ENCODE results near the gene XPO4.

The XPO4 gene

DNA sequence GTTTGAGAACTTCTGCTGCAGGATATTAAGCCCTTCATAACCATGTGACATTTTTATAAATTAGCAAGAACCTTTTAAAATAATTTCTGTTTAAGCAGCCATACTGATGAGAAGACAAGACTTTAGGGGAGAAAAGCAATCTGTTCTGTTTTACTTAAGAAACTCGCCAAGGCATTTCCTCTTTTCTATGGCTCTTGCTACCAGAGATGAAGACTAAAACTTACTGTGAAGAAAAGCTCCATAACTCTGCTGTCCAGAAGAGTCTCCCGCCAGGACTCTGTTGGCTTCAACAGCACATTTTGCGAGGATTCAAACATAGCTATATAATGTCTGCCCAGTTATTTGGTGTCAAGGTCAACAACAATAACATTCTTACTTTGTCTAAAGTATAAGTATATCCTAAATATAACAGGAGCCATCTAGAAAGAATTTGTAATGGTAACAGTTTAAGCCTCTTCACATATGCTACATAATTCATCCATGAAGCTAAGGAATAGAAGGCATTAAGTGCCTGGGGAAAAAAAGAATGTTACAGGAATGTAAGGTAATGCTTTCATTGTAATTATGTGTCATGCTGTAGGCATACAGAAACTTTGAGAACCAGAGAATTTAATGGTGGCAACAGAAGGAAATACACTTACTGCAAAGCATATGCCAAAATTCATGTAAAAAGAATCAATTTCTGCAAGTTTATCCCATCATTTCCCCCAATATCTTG is 75.5 kb downstream of the XPO4 start:
- DNase-seq: no peak

GRCh38 chr13:20826301-20826700 is 76.2 kb downstream of the XPO4 start:
- DNase-seq: no peak

DNA sequence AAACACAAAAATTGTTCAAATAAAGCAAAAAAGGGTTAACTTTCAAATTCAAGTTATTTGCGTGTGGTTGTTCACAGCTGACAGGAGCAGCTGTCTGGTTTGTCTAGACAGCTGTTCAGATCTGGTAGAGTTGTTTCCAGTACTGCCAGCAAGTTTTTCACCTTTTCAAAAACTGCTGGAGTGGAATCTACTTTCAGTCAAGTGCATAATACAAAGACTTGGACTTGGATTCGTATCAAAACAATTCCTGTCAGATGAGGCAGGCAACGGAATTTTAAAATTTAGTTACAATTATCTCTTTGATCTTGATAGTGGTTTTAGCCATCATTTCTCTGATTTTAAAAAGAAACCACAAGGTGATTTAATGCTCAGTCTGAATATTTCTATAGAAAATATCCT is 77.1 kb downstream of the XPO4 start:
- no peak for DNase-seq

- DNase-seq: no peak
Observed at GRCh38 chr13:20824762-20825476, 77.6 kb downstream of the XPO4 start.

- DNase-seq: no peak
Observed at GRCh38 chr13:20823071-20823470, 79.5 kb downstream of the XPO4 start.

DNA sequence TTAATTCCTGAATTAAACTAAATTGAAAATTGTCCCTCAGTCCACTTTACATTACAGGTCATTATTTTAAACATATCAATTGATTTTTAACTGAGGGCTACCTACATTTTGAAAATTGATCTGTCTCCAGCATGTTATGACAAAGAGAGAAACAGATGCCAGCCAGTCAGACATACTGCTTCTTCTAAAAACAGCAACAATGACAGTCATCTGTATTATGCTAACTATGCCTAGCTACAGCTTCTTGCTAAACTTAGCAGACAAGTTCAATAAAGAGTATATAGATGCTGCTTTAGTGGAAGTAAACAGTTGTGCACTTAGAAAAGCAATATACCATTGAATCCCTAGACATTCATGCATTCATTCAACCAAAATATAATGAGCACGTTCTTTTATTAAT is 80.1 kb downstream of the XPO4 start:
- DNase-seq: no peak

DNA sequence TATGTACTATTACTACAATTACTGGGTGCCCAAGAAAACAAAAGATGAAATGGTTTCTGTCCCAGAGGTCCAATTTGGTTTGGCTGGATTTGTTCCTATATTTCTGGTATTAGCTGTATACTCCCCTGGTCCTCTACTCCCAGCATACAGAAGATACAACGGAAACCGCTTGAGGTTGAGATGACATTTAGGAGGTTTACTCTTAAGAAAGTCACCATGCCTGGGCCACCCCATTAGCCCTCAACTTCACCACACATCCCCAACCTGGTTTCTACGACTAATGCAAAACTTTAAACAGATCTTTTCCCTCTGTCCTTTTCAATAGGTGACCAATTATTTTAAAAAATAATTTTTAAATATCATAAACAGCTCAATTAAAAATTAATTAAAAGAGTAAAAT is 82.8 kb downstream of the XPO4 start:
- DNase-seq: no peak

DNA sequence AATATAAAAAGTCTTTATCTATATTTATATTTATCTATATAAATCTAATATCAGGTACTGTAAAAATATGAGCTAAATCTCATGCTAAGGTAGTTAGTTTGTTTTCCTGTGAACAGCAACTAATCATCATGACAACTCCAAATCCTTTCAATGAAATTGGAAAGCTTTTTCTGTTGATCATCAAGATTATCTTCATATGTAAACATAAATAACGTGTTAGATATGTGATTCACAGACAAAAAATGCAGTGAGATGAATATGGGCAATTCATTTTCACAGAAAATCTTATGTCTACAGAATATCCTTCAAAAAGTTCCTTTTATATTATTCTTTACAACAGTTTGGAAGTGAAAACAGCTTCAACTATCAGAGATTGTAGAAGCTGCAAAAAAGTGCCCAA is 87.1 kb downstream of the XPO4 start:
- DNase-seq: no peak

DNA sequence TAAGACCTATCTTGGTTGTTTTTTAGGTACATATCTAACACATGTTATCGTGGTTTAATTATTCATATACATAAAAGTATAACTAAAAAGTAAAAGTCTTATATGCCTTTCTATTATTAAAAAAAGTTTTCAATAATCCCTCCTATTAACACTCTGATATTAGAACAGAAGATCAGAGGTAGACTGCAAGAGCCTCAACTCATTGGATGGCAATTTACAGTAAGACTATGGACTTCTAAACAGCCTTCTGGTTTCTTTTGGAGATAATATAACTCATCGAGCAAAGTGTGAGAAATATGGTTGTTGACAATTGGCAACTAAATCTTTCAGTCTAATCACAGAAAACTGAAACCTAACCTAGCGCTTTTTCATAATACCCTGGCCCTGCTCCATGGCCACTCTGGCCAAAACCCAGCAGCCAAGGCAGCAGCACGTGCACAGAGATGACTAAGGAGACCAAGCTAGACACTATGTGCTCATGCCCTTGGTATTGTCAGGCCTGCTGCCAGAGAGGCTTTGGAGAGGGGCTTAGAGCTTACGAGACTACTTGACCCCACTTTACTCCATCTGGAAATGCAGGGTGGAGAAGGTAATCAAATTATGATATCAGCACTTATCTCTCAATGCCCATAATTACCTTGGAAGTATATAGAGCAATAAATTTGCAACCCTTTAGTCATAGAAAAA is 88.2 kb downstream of the XPO4 start:
- no peak for DNase-seq

GRCh38 chr13:20812890-20813289 is 89.7 kb downstream of the XPO4 start:
- DNase-seq: no peak

- no peak for DNase-seq
Observed at GRCh38 chr13:20810808-20811207, 91.7 kb downstream of the XPO4 start.

GRCh38 chr13:20808874-20809273 is 93.7 kb downstream of the XPO4 start:
- no peak for DNase-seq

- DNase-seq: no peak
Observed at GRCh38 chr13:20803180-20803965, 99.2 kb downstream of the XPO4 start.

- DNase-seq: no peak
Observed at GRCh38 chr13:20801707-20802106, 100.8 kb downstream of the XPO4 start.

GRCh38 chr13:20799726-20800416 is 102.7 kb downstream of the XPO4 start:
- DNase-seq: no peak

DNA sequence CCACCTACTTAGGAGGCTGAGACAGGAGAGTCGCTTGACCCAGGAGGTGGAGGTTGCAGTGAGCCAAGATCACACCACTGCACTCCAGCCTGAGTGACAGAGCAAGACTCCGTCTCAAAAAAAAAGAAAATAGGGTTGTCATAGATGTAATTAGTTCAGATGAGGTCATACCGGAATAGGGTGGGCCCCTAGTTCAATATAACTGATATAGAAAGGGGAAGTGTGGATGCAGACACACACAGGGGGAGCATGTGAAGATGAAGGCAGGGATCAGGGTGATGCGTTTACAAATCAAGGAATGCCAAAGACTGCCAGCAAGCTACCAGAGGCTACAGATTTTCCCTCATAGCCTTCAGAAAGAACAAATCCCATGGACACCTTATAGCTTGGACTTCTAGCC is 104.5 kb downstream of the XPO4 start:
- DNase-seq: no peak

GRCh38 chr13:20796791-20797508 is 105.6 kb downstream of the XPO4 start:
- no peak for DNase-seq

- no peak for DNase-seq
Observed at GRCh38 chr13:20789665-20790064, 112.9 kb downstream of the XPO4 start.

- no peak for DNase-seq
Observed at GRCh38 chr13:20788312-20788711, 114.2 kb downstream of the XPO4 start.

GRCh38 chr13:20787180-20787579 is 115.4 kb downstream of the XPO4 start:
- no peak for DNase-seq

DNA sequence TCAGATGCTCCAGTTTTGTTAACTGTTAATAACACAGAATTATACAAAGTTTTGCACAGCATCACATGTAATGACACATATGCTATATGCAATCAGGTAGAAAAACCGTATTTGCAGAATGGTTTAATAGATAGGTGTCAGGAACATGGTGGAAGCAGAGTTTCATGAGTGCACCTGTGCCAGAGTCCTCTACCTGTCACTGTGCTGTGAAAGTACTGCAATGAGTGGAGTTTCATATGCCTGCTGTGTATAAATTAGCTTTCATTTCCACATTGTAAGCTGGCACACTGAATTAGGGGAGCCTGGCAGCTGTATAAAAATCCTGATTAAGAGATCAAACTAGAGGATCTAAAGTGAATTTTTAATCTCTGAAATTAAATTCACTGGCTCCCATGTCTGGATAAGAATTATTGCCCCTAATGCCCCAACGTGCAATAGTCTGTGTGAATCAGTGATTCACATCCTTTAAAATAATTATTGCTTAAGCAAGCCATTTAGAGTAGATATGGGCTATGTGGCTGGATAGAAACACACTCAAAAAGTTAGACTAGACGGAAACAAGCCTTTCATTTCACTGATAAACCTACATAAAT is 120.3 kb downstream of the XPO4 start:
- DNase-seq: no peak

DNA sequence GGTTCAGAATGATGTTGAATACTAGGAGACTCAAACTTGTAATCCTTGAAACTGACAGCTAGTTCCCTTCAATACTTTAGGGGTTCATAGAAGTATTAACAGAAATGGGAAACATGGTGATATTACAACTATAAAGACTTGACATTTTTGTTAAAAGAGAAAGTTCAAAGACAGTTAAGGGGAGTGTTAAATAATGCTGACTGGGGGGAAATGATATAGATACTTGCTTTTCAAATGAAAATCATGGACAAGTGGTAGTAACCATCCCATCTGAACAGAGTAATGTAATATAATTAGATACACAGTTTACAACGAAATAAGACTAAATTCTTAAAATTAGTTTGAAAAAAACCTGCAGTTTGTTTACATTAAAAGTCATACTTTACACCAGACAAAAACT is 122.2 kb downstream of the XPO4 start:
- DNase-seq: no peak

All from stimulated activated CD4-positive, alpha-beta T cell treated with anti-CD3 and anti-CD28 coated beads, Interleukin-15, amount 100 ng/mL, for 24 hours (primary cell).